Panc1 (cell line): ENCODE results near the gene LETM1. TPM values are rescaled to one million over a fixed set of nuclear protein-coding genes. Genes with fewer than 3 reads are reported as not detected.

Experiments used
- ATAC-seq: fragments of 200-7000 bp; cut with Tn5 transposase; 2 replicates; pipeline ENCODE4 v1.9.1; 2020; ENCODE audit warnings: mild to moderate bottlenecking, moderate library complexity
- BruUV-seq: library from RNA; stranded (reverse); fragments of 400-500 nt; replicated peaks from 2 replicates; lab custom pipeline; 2021; lab: Mats Ljungman, UMichigan
- CTCF ChIA-PET: fragments of 300-600 bp; sonication (Branson Sonifier 250); formaldehyde crosslinking; loops from one replicate; lab custom pipeline; 2022; ENCODE audit warnings: antibody characterized with exemption; lab: Charles Lee
- POLR2A ChIA-PET: fragments of 300-600 bp; sonication (Branson Sonifier 250); formaldehyde crosslinking; loops from one replicate; lab custom pipeline; 2022; ENCODE audit warnings: antibody characterized with exemption; lab: Charles Lee
- DNase-seq: peaks from one replicate; pipeline ENCODE4 v3.0.0-alpha.2; 2010; ENCODE audit warnings: low read depth, low spot score
- H3K27ac ChIP-seq: 2 replicates; pipeline ENCODE4 v1.5.1; 2011; ENCODE audit warnings: mild to moderate bottlenecking, low read length, inconsistent platforms
- H3K27me3 ChIP-seq: fragments of 200-500 bp; sonication (Bioruptor generic); 2 replicates; pipeline ENCODE4 v1.6.0; 2014; ENCODE audit warnings: low read length, inconsistent platforms; ENCODE audit not compliant: control insufficient read depth, insufficient read depth
- H3K36me3 ChIP-seq: fragments of 200-500 bp; sonication (Bioruptor generic); 2 replicates; pipeline ENCODE4 v1.5.1; 2014; ENCODE audit warnings: inconsistent platforms, mild to moderate bottlenecking, low read length, moderate library complexity; ENCODE audit not compliant: control insufficient read depth, insufficient read depth
- H3K4me1 ChIP-seq: 2 replicates; pipeline ENCODE4 v1.5.1; 2011; ENCODE audit warnings: inconsistent platforms, mild to moderate bottlenecking, low read length, moderate library complexity; ENCODE audit not compliant: control insufficient read depth, insufficient read depth
- H3K4me3 ChIP-seq, 2 experiments: 2 replicates each; pipeline ENCODE4 v1.5.1; 2011 to 2012; ENCODE audit warnings: low read depth in 2 of 2, low read length in 2 of 2, mild to moderate bottlenecking in 2 of 2, inconsistent platforms in 1 of 2, moderate library complexity in 1 of 2
- H3K9me3 ChIP-seq: fragments of 200-500 bp; sonication (Bioruptor generic); 2 replicates; pipeline ENCODE4 v1.5.1; 2014; ENCODE audit warnings: low read depth, mild to moderate bottlenecking, inconsistent platforms, low read length, moderate library complexity; ENCODE audit not compliant: control insufficient read depth, insufficient read depth
- POLR2AphosphoS5 ChIP-seq: IDR thresholded peaks from 2 replicates; pipeline ENCODE4 v1.6.1; 2012; ENCODE audit warnings: mild to moderate bottlenecking, low read depth, low read length, moderate library complexity
- SIN3A ChIP-seq: IDR thresholded peaks from 2 replicates; pipeline ENCODE4 v1.6.1; 2012; ENCODE audit warnings: low read depth, mild to moderate bottlenecking, low read length, moderate library complexity, borderline replicate concordance; ENCODE audit not compliant: insufficient read depth
- TCF7L2 ChIP-seq: IDR thresholded peaks from 2 replicates; pipeline ENCODE4 v1.6.1; 2011; ENCODE audit warnings: mild to moderate bottlenecking, low read depth, low read length, inconsistent platforms
- in situ Hi-C: cut with HindIII; loops from 2 replicates; pipeline ENCODE4 v1.10.0; 2016; ENCODE audit warnings: low sequenced_read_pairs, low pct_unique_long_range_greater_than_20kb
- intact Hi-C: fragments of 100-400 bp; cut with micrococcal nuclease; formaldehyde crosslinking; loops from one replicate; pipeline ENCODE4 v1.10.0; 2022; ENCODE audit not compliant: unreplicated experiment
- total RNA-seq: library from RNA; stranded (reverse); gene quantifications from one replicate; pipeline ENCODE4 v1.2.1, GENCODE V29; 2021; ENCODE audit not compliant: unreplicated experiment
- TF ChIP-seq, protein P1 (sequence below), 2 experiments: IDR thresholded peaks; 2 replicates each; pipeline ENCODE4 v1.6.1; 2011 to 2012; ENCODE audit warnings: low read depth in 2 of 2, control low read depth in 1 of 2, low read length in 1 of 2, mild to moderate bottlenecking in 1 of 2, moderate library complexity in 1 of 2; ENCODE audit not compliant: insufficient read depth in 1 of 2
- TF ChIP-seq, protein P2 (sequence below): fragments of 450-650 bp; IDR thresholded peaks from 2 replicates; pipeline ENCODE4 v1.5.1; 2017; ENCODE audit warnings: mild to moderate bottlenecking

The LETM1 gene
- total RNA-seq, 1 experiment from 2014 or later, result 67.6 TPM

DNA sequence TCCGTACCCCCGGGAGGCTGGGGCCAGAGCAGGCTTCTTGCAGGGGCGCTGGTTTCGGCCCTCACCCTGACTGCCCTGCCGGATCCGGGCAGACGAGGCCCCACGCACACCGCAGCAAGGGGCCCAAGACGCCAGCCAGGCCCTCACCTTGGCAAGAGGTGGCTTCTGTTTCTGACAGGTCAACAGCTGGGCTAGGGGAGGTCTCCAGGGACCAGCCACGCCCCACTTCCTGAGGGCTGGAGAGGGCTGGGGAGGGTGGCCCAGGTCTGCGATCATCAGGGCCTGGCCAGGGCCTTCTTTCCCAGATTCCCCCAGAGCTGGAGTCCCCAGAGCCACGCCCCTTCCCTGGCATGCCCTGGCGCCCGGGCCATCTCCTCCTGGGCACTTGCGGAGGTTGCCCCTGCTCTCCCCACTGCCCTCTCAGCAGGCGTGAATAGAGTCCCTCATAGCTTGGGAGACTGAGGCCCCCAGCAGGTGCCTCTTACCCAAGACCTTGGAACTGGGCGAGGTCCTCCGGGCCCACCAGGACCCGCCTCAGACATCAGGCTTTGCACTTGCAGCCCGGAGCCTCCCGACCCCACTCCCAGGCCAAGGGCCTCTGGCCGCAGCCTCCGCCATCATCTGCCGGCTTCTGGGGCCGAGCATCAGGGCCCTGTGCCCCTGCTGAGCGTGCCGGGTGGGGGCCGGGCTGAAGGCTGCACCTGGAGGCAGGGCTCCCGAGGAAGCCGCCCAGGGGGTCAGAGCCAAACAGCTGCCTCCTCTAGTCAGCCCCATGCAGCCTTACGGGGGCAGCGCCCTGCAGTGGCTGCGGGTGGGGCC lies 69.2 kb downstream of the LETM1 start:
- no peaks in the 10 kb centered on the region for H3K27me3 ChIP-seq
- no peak for ATAC-seq

DNA sequence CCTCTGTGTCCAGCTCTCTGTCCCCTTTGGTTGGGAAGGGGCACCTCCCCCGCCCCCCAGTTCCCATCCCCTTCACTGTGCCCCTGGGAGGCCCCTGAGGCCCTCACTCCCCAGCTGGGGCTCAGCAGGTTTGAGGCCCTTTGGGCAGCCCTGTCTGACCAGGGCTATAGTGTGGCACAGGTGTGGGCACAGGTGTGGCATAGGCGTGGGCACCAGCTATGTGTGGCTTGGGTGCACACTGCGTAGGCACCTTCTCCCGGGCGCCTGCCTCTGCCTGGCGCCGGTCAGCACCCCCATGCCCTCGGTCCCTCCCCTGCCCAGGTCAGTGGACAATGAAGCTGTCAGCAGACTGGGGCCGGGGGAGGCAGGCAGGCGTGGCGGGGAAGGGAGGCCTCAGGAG lies 70.4 kb downstream of the LETM1 start:
- TF ChIP-seq TCF7L2 (no peak), POLR2AphosphoS5 (no peak), SIN3A (no peak)
- TF ChIP-seq, protein P1, sequence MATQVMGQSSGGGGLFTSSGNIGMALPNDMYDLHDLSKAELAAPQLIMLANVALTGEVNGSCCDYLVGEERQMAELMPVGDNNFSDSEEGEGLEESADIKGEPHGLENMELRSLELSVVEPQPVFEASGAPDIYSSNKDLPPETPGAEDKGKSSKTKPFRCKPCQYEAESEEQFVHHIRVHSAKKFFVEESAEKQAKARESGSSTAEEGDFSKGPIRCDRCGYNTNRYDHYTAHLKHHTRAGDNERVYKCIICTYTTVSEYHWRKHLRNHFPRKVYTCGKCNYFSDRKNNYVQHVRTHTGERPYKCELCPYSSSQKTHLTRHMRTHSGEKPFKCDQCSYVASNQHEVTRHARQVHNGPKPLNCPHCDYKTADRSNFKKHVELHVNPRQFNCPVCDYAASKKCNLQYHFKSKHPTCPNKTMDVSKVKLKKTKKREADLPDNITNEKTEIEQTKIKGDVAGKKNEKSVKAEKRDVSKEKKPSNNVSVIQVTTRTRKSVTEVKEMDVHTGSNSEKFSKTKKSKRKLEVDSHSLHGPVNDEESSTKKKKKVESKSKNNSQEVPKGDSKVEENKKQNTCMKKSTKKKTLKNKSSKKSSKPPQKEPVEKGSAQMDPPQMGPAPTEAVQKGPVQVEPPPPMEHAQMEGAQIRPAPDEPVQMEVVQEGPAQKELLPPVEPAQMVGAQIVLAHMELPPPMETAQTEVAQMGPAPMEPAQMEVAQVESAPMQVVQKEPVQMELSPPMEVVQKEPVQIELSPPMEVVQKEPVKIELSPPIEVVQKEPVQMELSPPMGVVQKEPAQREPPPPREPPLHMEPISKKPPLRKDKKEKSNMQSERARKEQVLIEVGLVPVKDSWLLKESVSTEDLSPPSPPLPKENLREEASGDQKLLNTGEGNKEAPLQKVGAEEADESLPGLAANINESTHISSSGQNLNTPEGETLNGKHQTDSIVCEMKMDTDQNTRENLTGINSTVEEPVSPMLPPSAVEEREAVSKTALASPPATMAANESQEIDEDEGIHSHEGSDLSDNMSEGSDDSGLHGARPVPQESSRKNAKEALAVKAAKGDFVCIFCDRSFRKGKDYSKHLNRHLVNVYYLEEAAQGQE (IDR thresholded peaks at IDR 0.05; ENCODE audit: insufficient read depth in 1 of 2, low read depth in 2 of 2, low read length in 1 of 2), result no peak
- TF ChIP-seq, protein P2, sequence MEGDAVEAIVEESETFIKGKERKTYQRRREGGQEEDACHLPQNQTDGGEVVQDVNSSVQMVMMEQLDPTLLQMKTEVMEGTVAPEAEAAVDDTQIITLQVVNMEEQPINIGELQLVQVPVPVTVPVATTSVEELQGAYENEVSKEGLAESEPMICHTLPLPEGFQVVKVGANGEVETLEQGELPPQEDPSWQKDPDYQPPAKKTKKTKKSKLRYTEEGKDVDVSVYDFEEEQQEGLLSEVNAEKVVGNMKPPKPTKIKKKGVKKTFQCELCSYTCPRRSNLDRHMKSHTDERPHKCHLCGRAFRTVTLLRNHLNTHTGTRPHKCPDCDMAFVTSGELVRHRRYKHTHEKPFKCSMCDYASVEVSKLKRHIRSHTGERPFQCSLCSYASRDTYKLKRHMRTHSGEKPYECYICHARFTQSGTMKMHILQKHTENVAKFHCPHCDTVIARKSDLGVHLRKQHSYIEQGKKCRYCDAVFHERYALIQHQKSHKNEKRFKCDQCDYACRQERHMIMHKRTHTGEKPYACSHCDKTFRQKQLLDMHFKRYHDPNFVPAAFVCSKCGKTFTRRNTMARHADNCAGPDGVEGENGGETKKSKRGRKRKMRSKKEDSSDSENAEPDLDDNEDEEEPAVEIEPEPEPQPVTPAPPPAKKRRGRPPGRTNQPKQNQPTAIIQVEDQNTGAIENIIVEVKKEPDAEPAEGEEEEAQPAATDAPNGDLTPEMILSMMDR, result no peak
- DNase-seq (no peak), ATAC-seq (no peak)
- Histone ChIP-seq H3K4me1 (no peaks in the 10 kb centered on the region; the same call in 1 of the 2 replicates), H3K27ac (no peak overlapping the region), H3K27me3 (no peaks in the 10 kb centered on the region), H3K36me3 (no peaks in the 10 kb centered on the region), H3K9me3 (no peaks in the 10 kb centered on the region), H3K4me3 (no peak overlapping the region)
- intact Hi-C loops (no loop called here), in situ Hi-C loops (no loop called here)
- ChIA-PET CTCF (no interaction called here), POLR2A (no interaction called here)
- BruUV-seq, result no TSS peak

More for the DNA sequence above, 69.2 kb downstream of the LETM1 start:
- intact Hi-C loops, result no loop called here
- ChIA-PET CTCF (no interaction called here), POLR2A (no interaction called here)
- no peak for DNase-seq
- Histone ChIP-seq H3K27ac (no peak overlapping the region), H3K36me3 (no peaks in the 10 kb centered on the region), H3K4me1 (no peaks in the 10 kb centered on the region; the same call in 1 of the 2 replicates), H3K4me3 (no peak overlapping the region), H3K9me3 (no peaks in the 10 kb centered on the region)
- BruUV-seq, result no TSS peak
- in situ Hi-C loops, result no loop called here
- TF ChIP-seq POLR2AphosphoS5, result no peak
- TF ChIP-seq, protein P1 (IDR thresholded peaks at IDR 0.05; ENCODE audit: insufficient read depth in 1 of 2, low read depth in 2 of 2, low read length in 1 of 2), result no peak
- TF ChIP-seq TCF7L2, result no peak
- TF ChIP-seq SIN3A, result no peak
- TF ChIP-seq, protein P2, result no peak
